Spleen (tissue), 11 donors: Measurements from ENCODE around the gene CACNA2D3. TPM values are rescaled to one million over a fixed set of nuclear protein-coding genes. Genes with fewer than 3 reads are reported as not detected.
A peak's percentile ranks its signal among the peaks of the same experiment; 100 is the strongest.

Source experiments
- DNase-seq: peaks from one replicate; pipeline ENCODE4 v3.0.0-alpha.2; 2020
- H3K27ac ChIP-seq, 8 donors: fragments of 200-600 bp; sonication (generic) in 7 of 8; 1 replicate in 4 of 8; 2 replicates in 4 of 8; pipeline versions ENCODE4 v1.5.0 to v1.8.0; 2016 to 2021; ENCODE audit warnings: inconsistent platforms in 4 of 8, mild to moderate bottlenecking in 4 of 8, moderate library complexity in 1 of 8
- H3K27me3 ChIP-seq, 7 donors: fragments of 200-600 bp; sonication (generic) in 6 of 7; replicated peaks in 1 of 7; 1 replicate in 4 of 7; 2 replicates in 3 of 7; pipeline versions ENCODE4 v1.5.0 to v1.8.0; 2016 to 2021; ENCODE audit warnings: inconsistent platforms in 3 of 7, mild to moderate bottlenecking in 1 of 7
- H3K36me3 ChIP-seq, 6 donors: fragments of 200-600 bp; sonication (generic) in 5 of 6; 1 replicate in 4 of 6; 2 replicates in 2 of 6; pipeline versions ENCODE4 v1.5.0 to v1.8.0; 2016 to 2021; ENCODE audit warnings: inconsistent platforms in 2 of 6
- H3K4me1 ChIP-seq, 6 donors: fragments of 200-600 bp; sonication (generic) in 5 of 6; 1 replicate in 3 of 6; 2 replicates in 3 of 6; pipeline versions ENCODE4 v1.5.0 to v1.8.0; 2016 to 2021; ENCODE audit warnings: inconsistent platforms in 3 of 6
- H3K4me3 ChIP-seq, 8 donors: fragments of 200-600 bp; sonication (generic) in 7 of 8; 1 replicate in 4 of 8; 2 replicates in 4 of 8; pipeline versions ENCODE4 v1.5.0 to v1.8.0; 2016 to 2021; ENCODE audit warnings: inconsistent platforms in 4 of 8, mild to moderate bottlenecking in 4 of 8, moderate library complexity in 2 of 8
- H3K9me3 ChIP-seq, 8 donors: fragments of 200-600 bp; sonication (generic) in 7 of 8; 1 replicate in 4 of 8; 2 replicates in 4 of 8; pipeline versions ENCODE4 v1.5.0 to v1.8.0; 2016 to 2021; ENCODE audit warnings: inconsistent platforms in 4 of 8
- POLR2A ChIP-seq, 3 donors: fragments of 450-650 bp; IDR thresholded peaks; one replicate each; pipeline ENCODE4 v1.5.1; 2017; ENCODE audit warnings: antibody characterized with exemption in 3 of 3, mild to moderate bottlenecking in 1 of 3
- POLR2AphosphoS5 ChIP-seq, 3 donors: sonication (generic); formaldehyde crosslinking; IDR thresholded peaks; one replicate each; pipeline ENCODE4 v1.5.1; 2017; ENCODE audit warnings: antibody characterized with exemption in 3 of 3
- WGBS, 5 donors: extraction: QIAGEN DNeasy Blood & Tissue Kit in 3 of 5; methylation state at CpG; one replicate each; pipeline versions ENCODE4 v1.1.5 to v1.1.7; 2013 to 2018; 5-methylcytosine and 5-hydroxymethylcytosine counted together
- intact Hi-C: fragments of 100-400 bp; cut with DNase I; formaldehyde crosslinking; loops from one replicate; pipeline ENCODE4 v1.15.0; 2023; ENCODE audit warnings: low total_unique reads
- polyA plus RNA-seq, 3 donors: library from polyadenylated mRNA; stranded (reverse); fragments of 200-250 nt; gene quantifications; one replicate each; pipeline ENCODE4 v1.2.1, GENCODE V29; 2013
- total RNA-seq, 7 donors: library from RNA; depleted of rRNA in 3 of 7; stranded (reverse); fragments of >200 nt in 3 of 7; fragmentation: NEBNext Ultra II Directional in 4 of 7; extraction: Animal tissue kit (Norgen Biotek cat#: 25700) in 4 of 7; gene quantifications; one replicate each; pipeline versions ENCODE4 v1.1.0 to v1.2.1, GENCODE V29; 2016 to 2021
- TF ChIP-seq, protein P1 (sequence below), 11 experiments: fragments of 200-600 bp in 7 of 11; fragments of 450-650 bp in 4 of 11; sonication (generic) in 4 of 11; IDR thresholded peaks in 8 of 11; conservative IDR thresholded peaks in 3 of 11; 1 replicate in 7 of 11; 2 replicates in 4 of 11; pipeline versions ENCODE4 v1.4.0 to v1.8.0; 2016 to 2021; ENCODE audit warnings: antibody characterized with exemption in 11 of 11, inconsistent platforms in 4 of 11, mild to moderate bottlenecking in 1 of 11
- donor health status: healthy with polysubstance abuse.
- donor health status: DM: no; HTN: no; CAD: no; lungs with moderate emphysema.
- donor health status: DM: no; HTN: no; CAD: no.
- donor health status: Bipolar disorder and iron deficiency.
- donor health status: healthy.
- donor health status: DM: no; HTN: no; CAD: no.
- donor health status: DM: yes; HTN: yes; CAD: no.

The CACNA2D3 gene
- total and polyA plus RNA-seq, 10 donors = 0.83 to 4.9 (median 2.9) TPM

GRCh38 chr3:54243960-54244682 lies 121.8 kb downstream of the CACNA2D3 start:
- Histone ChIP-seq H3K27ac (peak overlapping the region in 2 of 8 donors; percentile 32 to 44), H3K9me3 (peaks cover 0 to 8% (median 0%) of the 10 kb centered on the region in 8 donors), H3K27me3 (peaks cover 0 to 4% (median 0%) of the 10 kb centered on the region in 7 donors), H3K4me1 (no peaks in the 10 kb centered on the region), H3K4me3 (peak overlapping the region in 1 of 8 donors; percentile 22), H3K36me3 (no peaks in the 10 kb centered on the region)
- DNase-seq = no peak
- intact Hi-C loops = no loop called here
- TF ChIP-seq POLR2A (IDR thresholded peaks at IDR 0.05) (no peak), POLR2AphosphoS5 (IDR thresholded peaks at IDR 0.05) (no peak)
- TF ChIP-seq, protein P1, sequence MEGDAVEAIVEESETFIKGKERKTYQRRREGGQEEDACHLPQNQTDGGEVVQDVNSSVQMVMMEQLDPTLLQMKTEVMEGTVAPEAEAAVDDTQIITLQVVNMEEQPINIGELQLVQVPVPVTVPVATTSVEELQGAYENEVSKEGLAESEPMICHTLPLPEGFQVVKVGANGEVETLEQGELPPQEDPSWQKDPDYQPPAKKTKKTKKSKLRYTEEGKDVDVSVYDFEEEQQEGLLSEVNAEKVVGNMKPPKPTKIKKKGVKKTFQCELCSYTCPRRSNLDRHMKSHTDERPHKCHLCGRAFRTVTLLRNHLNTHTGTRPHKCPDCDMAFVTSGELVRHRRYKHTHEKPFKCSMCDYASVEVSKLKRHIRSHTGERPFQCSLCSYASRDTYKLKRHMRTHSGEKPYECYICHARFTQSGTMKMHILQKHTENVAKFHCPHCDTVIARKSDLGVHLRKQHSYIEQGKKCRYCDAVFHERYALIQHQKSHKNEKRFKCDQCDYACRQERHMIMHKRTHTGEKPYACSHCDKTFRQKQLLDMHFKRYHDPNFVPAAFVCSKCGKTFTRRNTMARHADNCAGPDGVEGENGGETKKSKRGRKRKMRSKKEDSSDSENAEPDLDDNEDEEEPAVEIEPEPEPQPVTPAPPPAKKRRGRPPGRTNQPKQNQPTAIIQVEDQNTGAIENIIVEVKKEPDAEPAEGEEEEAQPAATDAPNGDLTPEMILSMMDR (IDR thresholded peaks at IDR 0.05 in 8 of 11, conservative IDR thresholded peaks at IDR 0.05 in 3 of 11) = no peak
- WGBS, 5 donors = 84 to 91% (median 87%) methylated on average over 8 of the region's 8 CpGs

DNA sequence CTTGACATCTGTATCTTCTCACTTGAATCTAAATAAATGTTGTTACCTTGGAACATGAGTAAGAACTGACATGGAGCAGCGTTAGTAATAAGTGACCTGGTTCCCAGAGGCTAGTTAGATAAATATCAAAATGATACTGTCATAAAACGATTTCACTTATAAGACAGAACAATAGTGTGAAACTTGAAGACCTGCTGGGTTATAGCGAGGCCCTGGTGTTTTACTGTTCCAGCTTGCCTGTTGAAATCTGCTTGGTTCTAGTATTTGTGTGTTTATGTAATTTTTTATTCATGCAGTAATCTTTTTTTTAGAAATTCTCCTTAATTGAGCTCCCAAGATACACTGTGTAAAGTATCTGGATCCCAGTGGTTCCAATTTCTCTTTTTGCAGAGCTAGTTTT lies 129.4 kb downstream of the CACNA2D3 start:
- no peak for DNase-seq
- no peaks in the 10 kb centered on the region for H3K36me3 ChIP-seq
- WGBS, 5 donors = 71 to 87% (median 79%) methylated on average over 3 of the region's 3 CpGs
- intact Hi-C loops = no loop called here
- H3K4me3 ChIP-seq = no peak overlapping the region
- no peaks in the 10 kb centered on the region for H3K27me3 ChIP-seq
- TF ChIP-seq POLR2AphosphoS5 (IDR thresholded peaks at IDR 0.05) (no peak), POLR2A (IDR thresholded peaks at IDR 0.05) (no peak)
- TF ChIP-seq, protein P1 (IDR thresholded peaks at IDR 0.05 in 8 of 11, conservative IDR thresholded peaks at IDR 0.05 in 3 of 11) = no peak
- no peaks in the 10 kb centered on the region for H3K9me3 ChIP-seq
- H3K4me1 ChIP-seq = no peaks in the 10 kb centered on the region
- H3K27ac ChIP-seq = no peak overlapping the region

DNA sequence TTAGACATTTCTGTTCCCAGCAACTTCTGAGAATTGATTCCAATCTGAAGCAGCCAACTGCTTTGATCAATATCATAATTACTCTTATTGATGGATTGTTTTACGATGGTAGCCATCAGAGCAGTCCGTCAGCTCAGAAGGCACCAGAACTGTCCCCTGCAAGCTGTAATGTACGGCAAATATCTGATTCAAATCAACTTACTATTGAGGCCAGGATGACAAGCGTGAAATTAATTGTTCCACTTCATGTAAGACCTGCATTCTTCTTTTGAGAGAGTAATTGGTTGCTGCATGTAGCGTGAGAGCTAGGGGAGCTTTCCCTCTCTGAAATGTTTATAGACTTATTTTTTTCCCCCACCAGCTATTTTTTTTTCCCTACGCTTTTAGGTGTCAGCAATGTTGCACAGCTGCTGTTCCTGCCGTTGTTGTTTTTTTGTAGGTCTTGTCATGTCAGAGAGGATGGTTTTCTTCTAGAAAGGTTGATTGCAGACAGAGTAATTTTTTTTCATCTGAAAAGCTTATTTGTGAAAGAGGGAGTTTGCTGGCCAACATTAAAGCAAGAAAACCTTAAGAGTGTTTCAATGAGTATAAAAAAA lies 134.9 kb downstream of the CACNA2D3 start:
- WGBS, 5 donors = 82 to 87% (median 84%) methylated on average over 7 of the region's 7 CpGs

GRCh38 chr3:54259636-54260035 lies 137.3 kb downstream of the CACNA2D3 start:
- 60 to 66% (median 65%) methylated on average over 2 of the region's 2 CpGs for WGBS, 5 donors
- TF ChIP-seq POLR2A (IDR thresholded peaks at IDR 0.05) = no peak
- TF ChIP-seq POLR2AphosphoS5 (IDR thresholded peaks at IDR 0.05) = no peak
- TF ChIP-seq, protein P1 (IDR thresholded peaks at IDR 0.05 in 8 of 11, conservative IDR thresholded peaks at IDR 0.05 in 3 of 11) = no peak
- intact Hi-C loops = no loop called here
- Histone ChIP-seq H3K4me3 (no peak overlapping the region), H3K27me3 (peaks cover 0 to 25% (median 0%) of the 10 kb centered on the region in 7 donors), H3K27ac (no peak overlapping the region), H3K4me1 (no peaks in the 10 kb centered on the region), H3K36me3 (no peaks in the 10 kb centered on the region), H3K9me3 (no peaks in the 10 kb centered on the region)
- DNase-seq = no peak

More for the DNA sequence above, 134.9 kb downstream of the CACNA2D3 start:
- Histone ChIP-seq H3K36me3 (no peaks in the 10 kb centered on the region), H3K4me1 (no peaks in the 10 kb centered on the region), H3K9me3 (no peaks in the 10 kb centered on the region), H3K27me3 (peaks cover 0 to 16% (median 0%) of the 10 kb centered on the region in 7 donors), H3K27ac (no peak overlapping the region), H3K4me3 (no peak overlapping the region)
- intact Hi-C loops = no loop called here
- no peak for DNase-seq
- TF ChIP-seq POLR2AphosphoS5 (IDR thresholded peaks at IDR 0.05) (no peak), POLR2A (IDR thresholded peaks at IDR 0.05) (no peak)
- TF ChIP-seq, protein P1 (IDR thresholded peaks at IDR 0.05 in 8 of 11, conservative IDR thresholded peaks at IDR 0.05 in 3 of 11) = no peak
